Caco-2 (cell line): ENCODE results near the gene INPP5J. TPM values are rescaled to one million over a fixed set of nuclear protein-coding genes. Genes with fewer than 3 reads are reported as not detected.

ENCODE experiments used
- BruUV-seq: library from RNA; stranded (reverse); fragments of 400-500 nt; replicated peaks from 2 replicates; lab custom pipeline; 2021; lab: Mats Ljungman, UMichigan
- CTCF ChIA-PET: fragments of 300-600 bp; sonication (Branson Sonifier 250); formaldehyde crosslinking; loops from one replicate; lab custom pipeline; 2022; ENCODE audit warnings: antibody characterized with exemption; lab: Charles Lee
- POLR2A ChIA-PET: fragments of 300-600 bp; sonication (Branson Sonifier 250); formaldehyde crosslinking; loops from one replicate; lab custom pipeline; 2022; ENCODE audit warnings: antibody characterized with exemption; lab: Charles Lee
- DNase-seq, 2 experiments: peaks; one replicate each; pipeline versions ENCODE4 v3.0.0 to v3.0.0-alpha.2; 2020 to 2022
- H3K27me3 ChIP-seq: replicated peaks from 2 replicates; pipeline ENCODE4 v1.6.0; 2011; ENCODE audit warnings: low read length; ENCODE audit not compliant: control insufficient read depth, insufficient read depth
- H3K36me3 ChIP-seq: 2 replicates; pipeline ENCODE4 v1.5.1; 2011; ENCODE audit warnings: low read length; ENCODE audit not compliant: control insufficient read depth, insufficient read depth
- H3K4me1 ChIP-seq: fragments of 250-450 bp; sonication (Bioruptor Pico); 2 replicates; pipeline ENCODE4 v1.5.1; 2020; ENCODE audit warnings: mild to moderate bottlenecking
- H3K4me3 ChIP-seq: 2 replicates; pipeline ENCODE4 v1.5.1; 2011; ENCODE audit warnings: low read depth, mild to moderate bottlenecking, control low read depth, low read length
- H3K9me3 ChIP-seq: fragments of 250-450 bp; sonication (Bioruptor Pico); 2 replicates; pipeline ENCODE4 v1.5.1; 2020; ENCODE audit warnings: mild to moderate bottlenecking, moderate library complexity
- H3K27ac Mint-ChIP-seq: one replicate; pipeline ENCODE4 v1.8.0; 2022; ENCODE audit warnings: mixed read lengths; ENCODE audit not compliant: unreplicated experiment
- H3K27me3 Mint-ChIP-seq: one replicate; pipeline ENCODE4 v1.8.0; 2022; ENCODE audit warnings: mixed read lengths; ENCODE audit not compliant: insufficient read depth, unreplicated experiment
- H3K36me3 Mint-ChIP-seq: one replicate; pipeline ENCODE4 v1.8.0; 2022; ENCODE audit warnings: mild to moderate bottlenecking, mixed read lengths; ENCODE audit not compliant: insufficient read depth, unreplicated experiment
- H3K4me1 Mint-ChIP-seq: one replicate; pipeline ENCODE4 v1.8.0; 2022; ENCODE audit warnings: low read depth, mixed read lengths; ENCODE audit not compliant: unreplicated experiment
- H3K4me3 Mint-ChIP-seq: one replicate; pipeline ENCODE4 v1.8.0; 2022; ENCODE audit warnings: mild to moderate bottlenecking, moderate library complexity, mixed read lengths; ENCODE audit not compliant: unreplicated experiment
- H3K9me3 Mint-ChIP-seq: one replicate; pipeline ENCODE4 v1.8.0; 2022; ENCODE audit warnings: mixed read lengths; ENCODE audit not compliant: unreplicated experiment
- CTCF ChIP-seq, 2 experiments: fragments of 200-600 bp in 1 of 2; IDR thresholded peaks; 1 replicate in 1 of 2; 2 replicates in 1 of 2; pipeline versions ENCODE4 v1.5.1 to v1.8.0; 2011 to 2022; ENCODE audit warnings: antibody characterized with exemption in 1 of 2, control low read depth in 1 of 2, inconsistent platforms in 1 of 2, low read depth in 1 of 2, low read length in 1 of 2, mild to moderate bottlenecking in 1 of 2, moderate library complexity in 1 of 2; ENCODE audit not compliant: insufficient read depth in 1 of 2, severe bottlenecking in 1 of 2, unreplicated experiment in 1 of 2
- intact Hi-C: fragments of 100-400 bp; cut with micrococcal nuclease; formaldehyde crosslinking; loops from one replicate; pipeline ENCODE4 v1.10.0; 2022; ENCODE audit not compliant: unreplicated experiment
- total RNA-seq: library from RNA; stranded (reverse); gene quantifications from 2 replicates; pipeline ENCODE4 v1.2.3, GENCODE V29; 2022

INPP5J gene
- total RNA-seq, 1 experiment from 2014 or later: 6.8 TPM

GRCh38 chr22:31160328-31160978 lies 37.7 kb downstream of the INPP5J start:
- H3K4me3 Mint-ChIP-seq: peak overlapping the region; percentile 94
- TF ChIP-seq CTCF (IDR thresholded peaks at IDR 0.05; ENCODE audit: insufficient read depth in 1 of 2, low read depth in 1 of 2, low read length in 1 of 2, severe bottlenecking in 1 of 2, unreplicated experiment in 1 of 2): no peak
- H3K36me3 ChIP-seq: no peaks in the 10 kb centered on the region; the same call in 1 of the 2 replicates
- peaks cover 9% of the 10 kb centered on the region for H3K4me1 Mint-ChIP-seq
- H3K27me3 Mint-ChIP-seq: no peaks in the 10 kb centered on the region
- peak in 1 of 2 experiments; percentile 30 for DNase-seq
- H3K9me3 Mint-ChIP-seq: no peaks in the 10 kb centered on the region
- ChIA-PET CTCF (interaction anchor here (0.6 kb wide), 3 partner anchors 11 to 113 kb away, joined by 4 read pairs; no protein-coding TSS in a partner anchor), POLR2A (no interaction called here)
- peak overlapping the region; percentile 57 for H3K4me3 ChIP-seq
- TSS peak; percentile 64 for BruUV-seq
- H3K36me3 Mint-ChIP-seq: peaks cover 6% of the 10 kb centered on the region
- H3K27ac Mint-ChIP-seq: peak overlapping the region; percentile 94
- no peaks in the 10 kb centered on the region for H3K27me3 ChIP-seq
- H3K9me3 ChIP-seq: no peaks in the 10 kb centered on the region
- intact Hi-C loops: loop anchor here (5.0 kb wide), 1 partner anchor 72 kb away; no protein-coding TSS in a partner anchor
- H3K4me1 ChIP-seq: 0 out of 2 replicates have a peak, but pooled peaks cover 4% of the 10 kb centered on the region

- DNase-seq: no peak
- Mint-ChIP-seq H3K4me3 (peak overlapping the region; percentile 94), H3K36me3 (peaks cover 6% of the 10 kb centered on the region), H3K4me1 (peaks cover 9% of the 10 kb centered on the region), H3K27me3 (no peaks in the 10 kb centered on the region), H3K27ac (peak overlapping the region; percentile 94), H3K9me3 (no peaks in the 10 kb centered on the region)
- TF ChIP-seq CTCF (IDR thresholded peaks at IDR 0.05; ENCODE audit: insufficient read depth in 1 of 2, low read depth in 1 of 2, low read length in 1 of 2, severe bottlenecking in 1 of 2, unreplicated experiment in 1 of 2): no peak
- H3K4me3 ChIP-seq: peak overlapping the region; percentile 57
- no TSS peak for BruUV-seq
- H3K4me1 ChIP-seq: 0 out of 2 replicates have a peak, but pooled peaks cover 4% of the 10 kb centered on the region
- H3K36me3 ChIP-seq: no peaks in the 10 kb centered on the region; the same call in 1 of the 2 replicates
- H3K9me3 ChIP-seq: no peaks in the 10 kb centered on the region
- intact Hi-C loops: loop anchor here (5.0 kb wide), 1 partner anchor 71 kb away; no protein-coding TSS in a partner anchor
- no peaks in the 10 kb centered on the region for H3K27me3 ChIP-seq
- CTCF ChIA-PET: interaction anchor here (0.7 kb wide), 1 partner anchor 242 kb away, joined by 3 read pairs; no protein-coding TSS in a partner anchor
- POLR2A ChIA-PET: no interaction called here
Observed at GRCh38 chr22:31161386-31161785, 38.6 kb downstream of the INPP5J start.

GRCh38 chr22:31162015-31162765 lies 39.4 kb downstream of the INPP5J start:
- peaks cover 6% of the 10 kb centered on the region for H3K36me3 Mint-ChIP-seq
- intact Hi-C loops: loop anchor here (5.0 kb wide), 1 partner anchor 70 kb away; no protein-coding TSS in a partner anchor
- TF ChIP-seq CTCF (IDR thresholded peaks at IDR 0.05; ENCODE audit: insufficient read depth in 1 of 2, low read depth in 1 of 2, low read length in 1 of 2, severe bottlenecking in 1 of 2, unreplicated experiment in 1 of 2): no peak
- CTCF ChIA-PET: interaction anchor here (0.6 to 1.0 kb wide), 4 partner anchors 55 to 129 kb away, joined by 3 to 4 read pairs (median 4); partner anchors contain the start of gene SELENOM
- no TSS peak for BruUV-seq
- Histone ChIP-seq H3K27me3 (no peaks in the 10 kb centered on the region), H3K9me3 (no peaks in the 10 kb centered on the region), H3K4me3 (no peak overlapping the region), H3K4me1 (0 out of 2 replicates have a peak, but pooled peaks cover 4% of the 10 kb centered on the region), H3K36me3 (no peaks in the 10 kb centered on the region; the same call in 1 of the 2 replicates)
- no peaks in the 10 kb centered on the region for H3K27me3 Mint-ChIP-seq
- no peak overlapping the region for H3K27ac Mint-ChIP-seq
- H3K4me3 Mint-ChIP-seq: peak overlapping the region; percentile 94
- peaks cover 9% of the 10 kb centered on the region for H3K4me1 Mint-ChIP-seq
- DNase-seq: no peak
- H3K9me3 Mint-ChIP-seq: no peaks in the 10 kb centered on the region
- POLR2A ChIA-PET: no interaction called here
